Keratinocyte (primary cell): ENCODE data around the gene TMEM183A.

Experiments
- CTCF ChIP-seq, 3 experiments: IDR thresholded peaks in 1 of 3; conservative IDR thresholded peaks in 1 of 3; optimal IDR thresholded peaks in 1 of 3; 2 replicates in 2 of 3; 3 replicates in 1 of 3; pipeline versions ENCODE3 to v1.5.1; 2011; ENCODE audit warnings: low read length in 3 of 3, mild to moderate bottlenecking in 3 of 3, moderate library complexity in 2 of 3, control low read depth in 1 of 3, inconsistent platforms in 1 of 3; ENCODE audit not compliant: insufficient read depth in 2 of 3; ENCODE audit errors: extremely low read depth in 1 of 3
- EZH2 ChIP-seq: IDR thresholded peaks from one replicate; pipeline ENCODE4 v1.6.1; 2012; ENCODE audit warnings: inconsistent platforms, mild to moderate bottlenecking, low read length, moderate library complexity

- TF ChIP-seq CTCF (optimal IDR thresholded peaks at IDR 0.05 in 1 of 3, IDR thresholded peaks at IDR 0.05 in 1 of 3, conservative IDR thresholded peaks at IDR 0.05 in 1 of 3; ENCODE audit: extremely low read depth in 1 of 3, insufficient read depth in 2 of 3, low read length in 3 of 3) = no peak
- TF ChIP-seq EZH2 = no peak
These were observed 64.9 kb downstream of the TMEM183A start for GRCh38 chr1:203072002-203072602.
